Stimulated activated CD4-positive, alpha-beta T cell treated with anti-CD3 and anti-CD28 coated beads, TNF-alpha, amount 100 ng/mL, for 4 hours (primary cell): ENCODE results near the gene ZNF718.
"Not testable (repeated sequence)": the region's sequence is repeated elsewhere in the genome, so short reads cannot be mapped to it uniquely, and the experiment has no call there.

Experiments
- DNase-seq, 3 experiments: peaks; one replicate each; pipeline ENCODE4 v3.0.0-alpha.2; 2020; ENCODE audit warnings: low read depth in 3 of 3

The ZNF718 gene

DNA sequence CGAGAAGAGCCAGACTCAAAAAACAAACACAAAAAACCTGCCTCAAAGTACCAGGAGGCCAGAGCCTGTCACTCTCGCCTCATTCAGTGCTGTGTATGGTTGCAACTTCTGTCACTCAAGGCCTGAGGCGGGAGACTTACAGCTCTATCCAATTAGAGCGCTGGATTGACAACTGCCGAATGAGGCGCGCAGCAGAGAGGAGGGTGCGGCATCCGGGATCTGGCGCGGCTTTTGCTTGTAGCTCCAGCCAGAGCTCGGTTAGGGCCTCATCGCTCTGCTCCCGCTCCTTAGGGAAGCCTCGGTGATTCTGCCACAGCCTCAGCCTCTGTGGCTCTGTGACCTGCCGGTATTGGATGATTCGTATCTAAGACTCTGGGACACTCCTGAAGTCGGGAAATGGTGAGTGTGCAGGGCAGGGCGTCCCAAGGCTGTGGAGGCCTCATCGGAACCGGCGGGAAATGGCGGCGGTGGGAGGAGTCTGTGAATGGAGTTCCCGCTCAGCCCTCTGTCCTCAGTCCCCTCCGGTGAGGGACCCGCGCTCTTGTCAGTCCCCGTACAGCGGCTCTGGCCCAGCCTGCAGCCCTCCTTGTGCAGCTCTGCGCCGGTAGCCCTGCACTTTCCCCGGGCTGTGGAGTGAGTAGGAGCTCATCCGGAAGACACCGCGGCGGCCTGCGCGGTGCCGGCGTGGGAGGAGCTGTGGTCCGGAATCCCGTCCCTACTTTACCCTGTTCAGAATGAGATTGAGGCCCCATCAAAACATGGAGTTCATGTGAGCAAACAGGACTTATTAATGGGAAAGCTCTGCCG lies at the start of gene ZNF718:
ZNF718 (plus strand) TSS at position 227 of the 807 bp plus-strand sequence; CDS start at position 397, 170 bp downstream.
- DNase-seq = peak; percentile 74 to 86 (median 74)

DNA sequence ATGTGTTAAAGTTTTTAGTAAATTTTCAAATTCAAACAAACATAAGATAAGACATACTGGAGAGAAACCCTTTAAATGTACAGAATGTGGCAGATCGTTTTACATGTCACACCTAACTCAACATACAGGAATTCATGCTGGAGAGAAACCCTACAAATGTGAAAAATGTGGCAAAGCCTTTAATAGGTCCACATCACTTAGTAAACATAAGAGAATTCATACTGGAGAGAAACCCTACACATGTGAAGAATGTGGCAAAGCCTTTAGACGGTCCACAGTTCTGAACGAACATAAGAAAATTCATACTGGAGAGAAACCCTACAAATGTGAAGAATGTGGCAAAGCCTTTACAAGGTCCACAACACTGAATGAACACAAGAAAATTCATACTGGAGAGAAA lies 38.4 kb upstream of the ZNF718 start:
- no peak for DNase-seq

DNA sequence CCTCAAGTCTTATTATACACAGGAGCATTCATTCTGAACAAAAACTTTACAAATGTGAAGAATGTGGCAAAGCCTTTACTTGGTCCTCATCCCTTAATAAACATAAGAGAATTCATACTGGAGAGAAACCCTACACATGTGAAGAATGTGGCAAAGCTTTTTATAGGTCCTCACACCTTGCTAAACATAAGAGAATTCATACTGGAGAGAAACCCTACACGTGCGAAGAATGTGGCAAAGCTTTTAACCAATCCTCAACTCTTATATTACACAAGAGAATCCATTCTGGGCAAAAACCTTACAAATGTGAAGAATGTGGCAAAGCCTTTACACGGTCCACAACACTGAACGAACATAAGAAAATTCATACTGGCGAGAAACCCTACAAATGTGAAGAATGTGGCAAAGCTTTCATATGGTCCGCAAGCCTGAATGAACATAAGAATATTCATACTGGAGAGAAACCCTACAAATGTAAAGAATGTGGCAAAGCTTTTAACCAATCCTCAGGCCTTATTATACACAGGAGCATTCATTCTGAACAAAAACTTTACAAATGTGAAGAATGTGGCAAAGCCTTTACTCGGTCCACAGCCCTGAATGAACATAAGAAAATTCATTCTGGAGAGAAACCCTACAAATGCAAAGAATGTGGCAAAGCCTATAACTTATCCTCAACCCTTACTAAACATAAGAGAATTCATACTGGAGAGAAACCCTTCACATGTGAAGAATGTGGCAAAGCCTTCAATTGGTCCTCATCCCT lies 37.6 kb upstream of the ZNF718 start:
- DNase-seq = not testable (repeated sequence)

DNA sequence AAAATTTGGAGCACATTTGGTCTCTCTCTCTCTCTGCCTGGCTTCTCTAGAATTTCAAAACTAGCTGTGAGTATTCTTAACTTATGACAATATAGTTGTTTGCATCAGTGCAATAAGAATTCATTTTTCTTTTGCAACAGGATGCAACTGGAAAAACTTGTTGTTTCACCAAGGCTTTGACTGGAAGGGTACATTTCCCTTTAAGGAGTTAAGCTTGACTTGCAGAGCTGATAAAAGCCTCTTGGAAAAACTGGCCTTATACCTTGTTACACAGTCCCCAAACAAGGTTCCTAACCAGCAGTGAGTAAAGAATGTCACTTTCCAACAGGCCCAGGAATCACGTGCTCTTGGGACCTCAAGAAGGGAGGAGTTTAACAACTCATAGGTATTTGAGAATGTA lies 25.9 kb upstream of the ZNF718 start:
- no peak for DNase-seq

DNA sequence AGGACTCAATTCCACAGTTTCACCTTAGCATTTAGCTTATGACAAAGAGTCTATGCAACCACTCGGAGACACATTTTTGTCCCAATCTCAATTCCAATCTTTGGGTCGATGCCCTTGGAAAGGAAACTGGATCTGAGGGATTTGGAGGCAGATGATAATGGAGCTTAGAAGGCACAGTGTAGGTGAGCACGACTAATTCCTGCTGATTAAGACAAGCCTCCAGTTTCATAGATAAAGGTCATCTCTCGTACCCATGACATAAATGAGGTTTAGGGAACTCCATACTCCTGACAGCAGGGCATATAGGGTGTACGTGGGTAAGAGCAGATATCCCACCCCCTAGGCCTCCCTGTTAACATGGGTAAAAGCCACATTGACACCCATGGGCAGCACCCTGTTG lies 24.4 kb upstream of the ZNF718 start:
- DNase-seq = no peak

DNA sequence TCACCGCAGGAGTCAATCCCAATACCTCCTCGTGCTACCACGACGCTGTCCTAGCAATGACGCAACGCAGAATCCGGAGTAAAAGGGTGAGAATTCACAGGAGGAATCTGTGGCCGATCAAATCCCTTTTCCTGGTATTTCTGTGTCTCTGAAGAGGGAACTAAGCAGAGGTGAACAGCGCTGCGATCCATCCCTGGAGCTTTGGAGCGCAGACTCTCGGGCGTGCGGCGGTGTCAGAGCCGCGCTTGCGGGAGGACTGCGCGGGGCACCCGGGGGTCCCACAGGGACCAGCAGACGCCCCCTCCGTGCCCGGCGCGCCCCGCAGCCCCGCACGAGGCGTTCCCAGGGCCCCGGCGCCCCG lies 17.2 kb upstream of the ZNF718 start:
- DNase-seq = no peak

DNA sequence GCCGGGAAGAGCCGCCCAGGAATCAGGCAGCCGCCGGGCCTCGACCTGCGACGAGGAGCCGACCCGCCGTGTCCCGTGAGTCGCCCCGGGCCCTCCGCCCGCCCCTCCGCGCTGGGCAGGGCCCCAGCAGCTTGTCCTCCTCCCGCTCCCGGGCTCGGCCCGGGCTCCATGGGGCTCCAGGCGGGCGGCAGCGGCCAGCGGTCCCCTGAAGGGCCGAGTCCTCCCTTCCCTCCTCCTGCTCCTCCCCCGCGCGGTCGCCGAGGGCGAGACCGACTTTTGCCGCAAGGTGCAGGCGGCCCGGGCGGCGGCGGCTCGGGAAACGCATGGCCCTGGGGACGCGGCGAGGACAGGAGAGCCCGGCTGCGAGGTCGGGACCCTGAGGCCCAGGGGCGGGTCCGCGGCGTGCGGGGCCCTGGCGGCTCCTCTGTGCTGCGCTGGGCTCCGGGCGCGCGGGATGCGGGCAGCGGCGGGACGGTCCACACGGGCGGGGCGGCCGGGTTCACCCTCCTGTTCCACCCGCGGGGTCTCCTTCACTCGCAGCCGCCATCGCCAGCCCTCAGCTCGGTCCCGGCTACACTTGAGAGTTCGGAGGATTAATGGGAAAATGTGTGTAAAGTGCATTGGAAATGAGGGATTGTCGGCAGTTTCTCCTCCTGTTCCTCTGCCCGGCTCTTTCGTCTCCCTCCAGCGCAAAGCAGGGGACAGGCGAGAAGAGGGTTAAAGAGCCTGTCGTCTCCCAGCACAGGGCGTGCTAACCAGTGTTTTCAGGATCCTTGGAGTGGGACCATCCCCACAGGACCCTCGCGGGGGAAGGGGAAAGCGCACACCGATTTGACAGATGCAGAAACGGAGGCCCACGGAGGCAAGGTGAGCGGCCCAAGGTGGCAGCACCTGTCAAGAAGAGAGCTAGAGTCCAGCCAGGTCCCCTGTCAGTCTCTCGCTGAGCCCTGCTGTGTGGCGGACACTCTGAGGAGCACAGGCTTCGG lies 16.6 kb upstream of the ZNF718 start:
- no peak for DNase-seq

DNA sequence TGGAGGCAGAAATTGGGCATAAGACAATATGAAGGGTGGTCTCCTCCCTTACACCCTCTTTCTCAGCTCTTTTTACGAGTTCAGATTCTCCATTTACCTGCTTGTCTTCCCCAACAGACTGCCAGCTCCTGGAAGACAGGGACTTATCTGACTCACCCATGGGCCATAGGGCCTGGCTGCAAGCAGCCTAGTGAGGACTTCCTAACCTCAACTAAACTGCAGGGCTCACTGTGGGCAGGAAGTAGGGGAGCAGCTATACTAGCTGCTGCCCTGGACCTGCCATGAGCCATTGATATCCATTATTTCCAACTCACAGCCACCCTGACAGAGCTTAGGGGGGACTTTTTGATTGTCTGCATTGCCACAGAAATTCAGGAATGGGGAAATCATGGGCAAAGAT lies 11.5 kb upstream of the ZNF718 start:
- DNase-seq = no peak

DNA sequence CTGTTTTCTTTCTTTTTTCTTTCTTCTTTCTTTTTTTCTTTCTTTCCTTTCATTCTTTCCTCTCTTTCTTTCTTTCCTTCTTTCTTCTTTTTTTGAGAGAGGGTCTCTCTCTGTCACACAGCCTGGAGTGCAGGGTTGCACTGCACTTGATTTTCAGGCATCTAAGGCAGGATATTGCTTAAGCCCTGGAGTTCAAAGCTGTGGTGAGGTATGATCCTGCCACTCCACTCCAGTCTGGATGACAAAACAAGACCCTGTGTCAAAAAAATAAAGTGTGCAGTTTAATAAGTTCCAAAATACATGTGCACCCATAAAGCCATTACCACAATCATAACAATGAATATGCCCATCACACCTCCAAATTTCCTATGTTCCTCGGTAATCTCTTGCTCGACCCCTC lies 10.6 kb upstream of the ZNF718 start:
- DNase-seq = no peak

DNA sequence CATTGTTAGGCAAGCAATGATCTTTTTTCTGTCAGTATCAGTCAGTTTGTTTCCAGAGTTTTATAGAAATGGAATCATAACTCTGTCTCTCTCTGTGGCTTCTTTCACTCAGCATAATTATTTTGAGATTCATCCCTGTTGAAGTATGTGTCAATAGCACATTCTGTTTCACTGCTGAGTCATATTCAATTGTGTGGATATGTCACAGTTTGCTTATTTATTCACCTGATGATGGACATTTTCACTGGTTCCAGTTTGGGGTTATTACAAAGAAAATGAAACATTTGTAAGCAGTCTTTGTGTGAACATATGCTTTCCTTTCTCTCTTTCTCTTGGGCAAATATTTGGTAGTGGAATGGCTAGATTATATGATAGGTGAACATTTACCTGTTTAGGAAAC lies 10.2 kb upstream of the ZNF718 start:
- no peak for DNase-seq

DNA sequence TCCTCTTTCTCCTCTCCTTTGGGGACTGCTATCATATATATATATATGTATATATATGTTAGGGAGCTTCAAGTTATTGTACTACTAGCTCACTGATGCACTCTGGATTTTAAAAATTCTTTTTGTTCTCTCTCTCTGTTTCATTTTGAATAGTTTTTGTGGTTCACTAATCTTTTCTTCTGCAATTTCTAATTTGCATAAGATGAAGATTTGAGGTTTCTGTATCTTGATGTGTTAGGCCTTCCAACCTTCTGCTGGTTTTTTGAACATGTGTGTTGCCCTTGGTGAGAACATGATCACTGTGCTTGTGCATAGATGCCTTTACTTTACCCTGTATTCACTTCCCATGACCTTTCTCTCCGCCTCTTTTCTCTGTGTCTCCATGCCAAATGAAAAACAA lies 7.8 kb upstream of the ZNF718 start:
- DNase-seq = no peak

DNA sequence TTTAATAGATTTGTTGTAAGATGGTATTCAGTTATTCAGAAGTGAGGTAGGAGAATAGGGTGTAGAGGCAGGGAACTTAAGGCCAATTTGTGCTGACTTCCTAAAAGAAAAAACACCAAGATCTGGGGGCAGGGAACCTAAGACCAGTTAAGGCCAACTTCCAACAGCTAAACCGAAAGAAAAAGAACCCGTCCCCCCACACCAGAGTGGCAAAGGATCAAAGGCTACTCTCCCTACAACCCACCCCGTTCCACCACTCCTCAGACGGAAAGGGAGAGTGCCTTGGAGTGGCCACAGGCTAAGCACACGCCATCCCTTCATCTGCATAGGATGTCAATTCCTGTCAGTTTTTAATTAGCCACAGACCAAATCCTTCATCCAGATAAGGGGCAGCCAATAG lies 3.7 kb upstream of the ZNF718 start:
- DNase-seq = no peak

DNA sequence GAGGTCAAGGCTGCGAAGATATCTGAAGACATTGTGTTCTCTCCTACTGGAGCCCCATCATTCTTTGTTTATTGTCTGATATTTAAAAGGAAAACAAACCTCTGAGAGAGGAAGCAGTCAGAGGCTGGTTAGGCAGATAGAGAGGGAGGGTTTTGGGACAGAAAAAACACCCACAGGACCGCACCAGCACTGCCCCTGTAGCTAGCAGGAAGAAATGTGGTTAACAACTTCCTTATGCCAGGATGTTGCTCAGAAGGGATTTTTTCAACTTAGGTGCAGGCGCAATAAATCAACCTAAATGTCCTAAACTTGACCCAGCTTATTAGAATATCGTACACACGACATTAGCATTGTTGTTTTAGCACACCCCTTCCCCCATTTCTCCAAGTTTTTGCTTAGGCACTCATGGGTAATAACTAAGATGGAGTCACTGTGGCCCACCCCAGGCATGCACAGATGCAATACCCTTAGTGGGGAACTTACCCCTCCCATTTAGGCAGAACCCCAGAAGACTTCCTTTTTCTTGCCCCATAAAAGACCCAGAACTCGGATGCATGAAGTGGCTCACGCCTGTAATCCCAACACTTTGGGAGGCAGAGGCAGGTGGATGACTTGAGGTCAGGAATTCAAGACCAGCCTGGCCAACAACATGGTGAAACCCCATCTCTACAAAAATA lies 2.8 kb upstream of the ZNF718 start:
- no peak for DNase-seq

DNA sequence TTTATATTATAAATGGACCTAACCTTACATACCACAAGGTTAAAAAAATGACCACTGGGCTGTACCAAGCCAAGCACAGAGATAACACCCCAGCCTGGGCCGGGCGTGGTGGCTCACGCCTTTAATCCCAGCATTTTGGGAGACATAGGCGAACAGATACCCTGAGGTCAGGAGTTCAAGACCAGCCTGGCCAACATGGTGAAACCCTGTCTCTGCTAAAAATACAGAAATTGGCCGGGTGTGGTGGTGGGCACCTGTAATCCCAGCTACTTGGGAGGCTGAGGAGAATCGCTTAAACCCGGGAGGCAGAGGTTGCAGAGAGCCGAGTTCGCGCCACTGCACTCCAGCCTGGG lies 403 bp upstream of the ZNF718 start:
- not testable (repeated sequence) for DNase-seq

DNA sequence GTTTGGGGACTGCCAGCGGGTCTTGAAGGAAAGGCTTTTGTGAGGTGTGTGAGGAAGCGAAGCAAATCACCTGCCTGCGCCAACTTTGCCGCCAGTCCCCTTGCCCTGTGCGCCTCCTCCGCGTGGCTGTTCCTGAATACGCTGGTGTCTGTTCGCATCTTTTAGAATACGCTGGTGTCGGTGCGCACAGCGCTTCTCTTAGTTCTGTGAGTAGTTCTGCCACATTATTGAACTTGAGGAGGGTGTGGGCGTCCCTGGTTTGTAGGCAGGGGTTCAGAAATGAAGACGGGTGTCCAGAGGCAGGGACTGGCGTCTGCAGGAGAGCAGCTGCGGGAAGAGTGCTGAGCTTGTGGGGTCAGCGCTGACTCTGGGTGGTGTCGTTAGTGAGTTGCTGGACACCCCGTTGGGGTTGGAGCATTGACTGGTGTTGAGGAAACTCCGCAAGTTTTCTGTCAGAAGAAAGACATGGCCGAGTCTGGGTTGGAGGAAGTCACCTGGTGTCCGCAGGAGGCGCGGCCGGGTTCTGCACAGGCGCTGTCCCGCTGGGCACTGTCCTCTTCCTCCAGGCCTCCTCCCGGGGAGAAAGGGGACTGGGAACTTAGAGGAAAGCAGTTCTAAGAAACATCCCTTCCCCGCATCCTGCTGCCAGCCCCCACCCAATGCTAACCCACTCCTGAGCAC lies 930 bp downstream of the ZNF718 start:
- no peak for DNase-seq

DNA sequence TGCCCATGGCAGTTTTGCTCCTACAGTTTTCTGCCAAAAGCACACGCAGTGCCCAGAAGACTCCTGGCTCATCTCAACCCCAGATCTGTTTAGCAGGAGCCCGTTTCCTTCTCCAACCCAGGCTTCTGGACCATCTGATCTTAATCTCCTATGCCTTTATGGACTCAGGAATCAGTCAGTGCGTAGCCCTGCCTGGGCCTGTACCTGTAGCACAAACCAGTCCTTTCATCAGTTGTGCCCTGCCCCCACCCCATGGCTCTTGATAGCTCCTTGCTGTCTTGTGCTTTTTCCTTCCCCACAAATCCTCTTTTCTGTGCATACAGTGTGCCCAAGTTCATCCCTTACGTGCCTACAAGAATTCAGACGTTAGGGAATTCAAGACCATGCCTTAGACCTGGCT lies 1.5 kb downstream of the ZNF718 start:
- no peak for DNase-seq

DNA sequence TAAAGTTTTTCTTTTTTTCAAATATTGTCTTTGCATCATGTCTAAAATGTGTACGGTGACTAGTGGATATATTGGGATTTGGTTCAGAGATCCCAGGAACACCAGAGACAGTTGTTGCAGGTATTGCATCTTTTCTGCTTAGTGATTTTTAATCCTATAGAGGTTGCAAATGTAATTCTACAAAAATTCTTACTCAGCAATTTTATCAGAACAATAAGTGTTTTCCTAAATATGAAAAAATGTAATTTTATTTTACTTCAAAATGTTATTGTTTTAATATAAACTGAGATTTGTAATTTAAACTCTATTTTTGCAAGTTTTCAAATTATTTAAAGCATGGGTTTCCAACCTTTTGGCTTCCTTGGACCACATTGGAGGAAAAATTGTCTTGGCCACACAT lies 8.2 kb downstream of the ZNF718 start:
- no peak for DNase-seq

DNA sequence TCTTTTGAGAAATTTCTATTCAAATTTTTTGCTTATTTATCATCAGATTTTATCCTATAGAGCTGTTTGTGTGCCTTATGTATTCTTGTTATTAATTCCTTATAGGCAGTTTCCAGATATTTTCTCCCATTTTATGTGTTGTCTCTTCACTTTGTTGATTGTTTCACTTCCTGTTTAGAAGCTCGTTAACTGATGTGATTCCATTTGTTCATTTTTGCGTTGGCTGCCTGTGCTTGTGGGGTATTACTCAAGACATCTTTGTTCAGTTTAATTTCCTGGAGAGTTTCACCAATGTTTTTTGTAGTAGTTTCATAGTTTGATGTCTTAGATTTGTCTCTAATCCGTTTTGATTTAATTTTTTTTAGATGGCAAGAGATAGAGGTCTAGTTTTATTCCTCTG lies 14.6 kb downstream of the ZNF718 start:
- DNase-seq = no peak

DNA sequence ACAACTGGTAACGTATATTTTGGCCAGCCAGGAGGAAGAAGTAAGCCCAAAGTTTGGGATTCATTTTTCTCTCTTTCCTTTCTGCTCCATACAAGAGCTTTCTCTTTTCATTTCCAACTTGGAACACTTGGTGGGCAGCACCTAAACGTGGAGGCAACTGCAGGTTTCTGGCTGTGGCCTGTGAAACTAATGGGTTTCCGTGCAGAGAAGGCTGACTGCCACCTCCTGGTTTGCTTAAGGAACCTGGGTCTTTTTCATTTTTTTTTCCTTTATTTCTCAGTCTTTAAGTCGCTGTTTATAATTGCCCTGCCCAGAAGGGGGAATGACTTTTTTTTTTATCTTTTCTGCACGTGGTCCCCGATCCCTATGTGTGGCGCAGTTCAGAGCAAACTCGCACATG lies 15.4 kb downstream of the ZNF718 start:
- DNase-seq = no peak

DNA sequence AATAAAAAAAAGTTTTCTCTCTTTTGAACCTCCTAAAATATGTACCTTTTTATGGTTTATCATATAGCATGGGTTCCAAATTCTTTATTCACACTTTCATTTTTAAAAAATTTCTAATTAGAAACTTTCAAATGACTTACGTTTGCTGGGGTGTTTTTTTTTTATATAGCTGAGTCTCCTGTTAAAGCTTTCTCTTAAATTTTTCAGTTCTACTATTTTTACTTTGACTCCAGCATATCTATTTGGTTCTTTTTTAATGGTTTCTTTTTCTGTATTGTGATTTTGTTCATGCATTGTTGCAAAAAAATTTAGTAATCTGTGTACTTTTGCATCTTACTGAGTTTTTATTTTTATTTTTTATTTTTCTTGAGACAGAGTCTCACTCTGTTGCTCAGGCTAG lies 22.3 kb downstream of the ZNF718 start:
- DNase-seq = no peak

DNA sequence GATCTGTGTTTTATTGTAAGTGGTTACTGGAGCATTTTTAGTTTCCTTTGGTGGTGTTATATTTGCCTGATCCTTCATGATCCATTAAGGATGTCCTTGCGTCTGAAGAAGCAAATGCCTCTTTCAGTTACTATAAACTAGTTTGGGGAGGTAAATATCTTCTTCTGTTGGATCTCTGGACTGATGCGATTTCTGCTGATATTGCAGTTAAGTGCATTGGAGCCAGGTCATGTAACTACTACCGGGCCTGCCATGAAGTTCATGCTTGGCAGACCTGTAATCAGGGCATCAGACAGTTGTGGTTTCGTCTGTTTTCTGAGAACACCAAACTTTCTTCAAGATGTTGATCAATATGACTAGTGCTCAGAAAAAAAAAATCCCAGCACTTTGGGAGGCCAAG lies 22.9 kb downstream of the ZNF718 start:
- DNase-seq = no peak
